Endothelial cell (in vitro differentiated cells): ENCODE data around the gene LRRC3B. TPM values are rescaled to one million over a fixed set of nuclear protein-coding genes. Genes with fewer than 3 reads are reported as not detected.
A peak's percentile ranks its signal among the peaks of the same experiment; 100 is the strongest.

Experiments
- DNase-seq: peaks from one replicate; pipeline ENCODE4 v3.0.0; 2021; ENCODE audit warnings: low spot score
- H3K27ac Mint-ChIP-seq: one replicate; pipeline ENCODE4 v1.8.0; 2021; ENCODE audit warnings: mixed read lengths, inconsistent platforms; ENCODE audit not compliant: unreplicated experiment
- H3K27me3 Mint-ChIP-seq: one replicate; pipeline ENCODE4 v1.8.0; 2021; ENCODE audit warnings: mild to moderate bottlenecking, moderate library complexity, mixed read lengths, inconsistent platforms; ENCODE audit not compliant: unreplicated experiment
- H3K36me3 Mint-ChIP-seq: one replicate; pipeline ENCODE4 v1.8.0; 2021; ENCODE audit warnings: mild to moderate bottlenecking, low read depth, mixed read lengths, inconsistent platforms; ENCODE audit not compliant: unreplicated experiment
- H3K4me1 Mint-ChIP-seq: one replicate; pipeline ENCODE4 v1.8.0; 2021; ENCODE audit warnings: mild to moderate bottlenecking, mixed read lengths, inconsistent platforms; ENCODE audit not compliant: unreplicated experiment
- H3K4me3 Mint-ChIP-seq: one replicate; pipeline ENCODE4 v1.8.0; 2021; ENCODE audit warnings: mild to moderate bottlenecking, mixed read lengths, inconsistent platforms; ENCODE audit not compliant: unreplicated experiment
- H3K9me3 Mint-ChIP-seq: one replicate; pipeline ENCODE4 v1.8.0; 2021; ENCODE audit warnings: mixed read lengths, inconsistent platforms; ENCODE audit not compliant: unreplicated experiment
- CTCF ChIP-seq: fragments of 200-600 bp; sonication (generic); IDR thresholded peaks from one replicate; pipeline ENCODE4 v1.5.0; 2021; ENCODE audit warnings: antibody characterized with exemption; ENCODE audit not compliant: unreplicated experiment
- total RNA-seq: library from RNA; stranded (reverse); fragmentation: NEBNext Ultra II Directional; extraction: Animal tissue kit (Norgen Biotek cat#: 25700); gene quantifications from one replicate; pipeline ENCODE4 v1.2.1, GENCODE V29; 2021; ENCODE audit not compliant: unreplicated experiment

Gene LRRC3B
- total RNA-seq, 1 donor from 2014 or later: 3.6 TPM

- Mint-ChIP-seq H3K27ac (no peak overlapping the region), H3K9me3 (no peaks in the 10 kb centered on the region), H3K4me3 (no peak overlapping the region), H3K27me3 (peaks cover 2% of the 10 kb centered on the region), H3K36me3 (no peaks in the 10 kb centered on the region), H3K4me1 (no peaks in the 10 kb centered on the region)
- TF ChIP-seq CTCF: no peak
- DNase-seq: no peak
Measured at GRCh38 chr3:26614006-26614685, 8.4 kb upstream of the LRRC3B start.

- Mint-ChIP-seq H3K27ac (no peak overlapping the region), H3K27me3 (peaks cover 16% of the 10 kb centered on the region), H3K4me1 (peaks cover 24% of the 10 kb centered on the region), H3K9me3 (no peaks in the 10 kb centered on the region), H3K36me3 (no peaks in the 10 kb centered on the region), H3K4me3 (no peak overlapping the region)
- no peak for DNase-seq
- no peak for TF ChIP-seq CTCF
Measured at GRCh38 chr3:26621176-26621575, 1.4 kb upstream of the LRRC3B start.

GRCh38 chr3:26621906-26622620, 509 bp upstream of the LRRC3B start:
- Mint-ChIP-seq H3K36me3 (no peaks in the 10 kb centered on the region), H3K4me1 (peaks cover 26% of the 10 kb centered on the region), H3K27ac (no peak overlapping the region), H3K27me3 (peaks cover 16% of the 10 kb centered on the region), H3K9me3 (no peaks in the 10 kb centered on the region), H3K4me3 (peak overlapping the region; percentile 90)
- no peak for TF ChIP-seq CTCF
- no peak for DNase-seq

- peaks cover 28% of the 10 kb centered on the region for H3K4me1 Mint-ChIP-seq
- DNase-seq: peak; percentile 9
Measured at GRCh38 chr3:26623419-26624208, 1.0 kb downstream of the LRRC3B start.

More at GRCh38 chr3:26623419-26624208, 1.0 kb downstream of the LRRC3B start:
- TF ChIP-seq CTCF: no peak
- H3K27me3 Mint-ChIP-seq: peaks cover 16% of the 10 kb centered on the region
- H3K36me3 Mint-ChIP-seq: no peaks in the 10 kb centered on the region
- H3K4me3 Mint-ChIP-seq: peak overlapping the region; percentile 87
- H3K27ac Mint-ChIP-seq: no peak overlapping the region
- no peaks in the 10 kb centered on the region for H3K9me3 Mint-ChIP-seq
